ENCODE measurements around the gene TMEM179B. TPM values are rescaled to one million over a fixed set of nuclear protein-coding genes. Genes with fewer than 3 reads are reported as not detected.

TMEM179B gene
- total and polyA plus RNA-seq, 2 of the 13 experiments (the other 11 are each of a cell fraction or from before 2014, with no cell fraction given): 24.8 to 25.7 TPM

GRCh38 chr11:62831520-62832335, 44.5 kb downstream of the TMEM179B start, which contains the start of gene STX5 (continued):
- TF ChIP-seq PATZ1 (CRISPR knock-in tag; IDR thresholded peaks at IDR 0.05) (peak; percentile 19; the same call in 1 of the 2 replicates), POLR2AphosphoS2 (IDR thresholded peaks at IDR 0.05; ENCODE audit: low read depth, low read length) (peak; percentile 75; the same call in 1 of the 2 replicates), SP5 (CRISPR knock-in tag; IDR thresholded peaks at IDR 0.05; ENCODE audit: borderline replicate concordance, low read depth) (peak; percentile 12; the same call in 1 of the 2 replicates), ZNF598 (CRISPR knock-in tag; IDR thresholded peaks at IDR 0.05; ENCODE audit: borderline replicate concordance) (peak; percentile 63; the same call in 1 of the 2 replicates), ZBTB25 (CRISPR knock-in tag; IDR thresholded peaks at IDR 0.05) (0 out of 2 replicates have a peak, but pooled peaks have one; percentile 50), NFKB2 (CRISPR knock-in tag; IDR thresholded peaks at IDR 0.05; ENCODE audit: borderline replicate concordance) (peak; percentile 65; the same call in 1 of the 2 replicates), NFKBIZ (CRISPR knock-in tag; IDR thresholded peaks at IDR 0.05) (0 out of 2 replicates have a peak, but pooled peaks have one; percentile 22), GATA4 (IDR thresholded peaks at IDR 0.05; ENCODE audit: borderline replicate concordance, low read depth) (peak; percentile 63; the same call in 1 of the 2 replicates), ZNF230 (CRISPR knock-in tag; IDR thresholded peaks at IDR 0.05) (0 out of 2 replicates have a peak, but pooled peaks have one; percentile 53), MAFF (IDR thresholded peaks at IDR 0.05; ENCODE audit: low read depth, low read length) (no peak), HMG20A (CRISPR knock-in tag; IDR thresholded peaks at IDR 0.05; ENCODE audit: borderline replicate concordance) (no peak), KLF13 (CRISPR knock-in tag; IDR thresholded peaks at IDR 0.05) (no peak), SAFB2 (CRISPR knock-in tag; IDR thresholded peaks at IDR 0.05; ENCODE audit: borderline replicate concordance, low read depth) (peak; percentile 59; the same call in 1 of the 2 replicates), NFYB (CRISPR knock-in tag; IDR thresholded peaks at IDR 0.05) (peak; percentile 87), ASH2L (IDR thresholded peaks at IDR 0.05; ENCODE audit: insufficient read length, low read depth, low read length) (peak; percentile 72), HDAC2 (CRISPR knock-in tag; IDR thresholded peaks at IDR 0.05) (no peak), U2AF2 (IDR thresholded peaks at IDR 0.05; ENCODE audit: low read depth, low read length) (0 out of 2 replicates have a peak, but pooled peaks have one; percentile 33), ZNF343 (CRISPR knock-in tag; IDR thresholded peaks at IDR 0.05) (peak; percentile 79), MXD3 (CRISPR knock-in tag; IDR thresholded peaks at IDR 0.05) (no peak)
- TF ChIP-seq, protein P1, sequence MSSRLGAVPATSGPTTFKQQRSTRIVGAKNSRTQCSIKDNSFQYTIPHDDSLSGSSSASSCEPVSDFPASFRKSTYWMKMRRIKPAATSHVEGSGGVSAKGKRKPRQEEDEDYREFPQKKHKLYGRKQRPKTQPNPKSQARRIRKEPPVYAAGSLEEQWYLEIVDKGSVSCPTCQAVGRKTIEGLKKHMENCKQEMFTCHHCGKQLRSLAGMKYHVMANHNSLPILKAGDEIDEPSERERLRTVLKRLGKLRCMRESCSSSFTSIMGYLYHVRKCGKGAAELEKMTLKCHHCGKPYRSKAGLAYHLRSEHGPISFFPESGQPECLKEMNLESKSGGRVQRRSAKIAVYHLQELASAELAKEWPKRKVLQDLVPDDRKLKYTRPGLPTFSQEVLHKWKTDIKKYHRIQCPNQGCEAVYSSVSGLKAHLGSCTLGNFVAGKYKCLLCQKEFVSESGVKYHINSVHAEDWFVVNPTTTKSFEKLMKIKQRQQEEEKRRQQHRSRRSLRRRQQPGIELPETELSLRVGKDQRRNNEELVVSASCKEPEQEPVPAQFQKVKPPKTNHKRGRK (CRISPR knock-in tag; IDR thresholded peaks at IDR 0.05): no peak
- TF ChIP-seq, protein P2, sequence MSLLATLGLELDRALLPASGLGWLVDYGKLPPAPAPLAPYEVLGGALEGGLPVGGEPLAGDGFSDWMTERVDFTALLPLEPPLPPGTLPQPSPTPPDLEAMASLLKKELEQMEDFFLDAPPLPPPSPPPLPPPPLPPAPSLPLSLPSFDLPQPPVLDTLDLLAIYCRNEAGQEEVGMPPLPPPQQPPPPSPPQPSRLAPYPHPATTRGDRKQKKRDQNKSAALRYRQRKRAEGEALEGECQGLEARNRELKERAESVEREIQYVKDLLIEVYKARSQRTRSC (CRISPR knock-in tag; IDR thresholded peaks at IDR 0.05; ENCODE audit: low read depth): peak; percentile 75; the same call in 1 of the 2 replicates
- TF ChIP-seq, protein P3, sequence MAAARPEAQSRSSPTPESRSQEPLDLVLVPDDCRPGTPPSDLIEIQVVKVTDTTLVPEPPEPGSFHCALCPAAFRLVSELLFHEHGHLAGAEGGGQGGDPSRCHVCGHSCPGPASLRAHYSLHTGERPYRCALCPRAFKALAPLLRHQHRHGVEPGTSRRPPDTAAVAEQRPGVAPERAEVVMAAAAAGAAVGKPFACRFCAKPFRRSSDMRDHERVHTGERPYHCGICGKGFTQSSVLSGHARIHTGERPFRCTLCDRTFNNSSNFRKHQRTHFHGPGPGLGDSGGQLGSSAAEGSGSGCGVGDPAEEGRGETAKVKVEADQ (CRISPR knock-in tag; IDR thresholded peaks at IDR 0.05; ENCODE audit: borderline replicate concordance): peak; percentile 87
